Liver (tissue), 3 donors: ENCODE results near the gene ODAD3.

Source experiments
- ATF3 ChIP-seq: IDR thresholded peaks from 2 replicates; pipeline ENCODE4 v1.6.1; 2016; ENCODE audit warnings: antibody characterized with exemption
- CTCF ChIP-seq: fragments of 150-350 bp; IDR thresholded peaks from 2 replicates; pipeline ENCODE4 v1.5.1; 2017; ENCODE audit warnings: improper control_type of control experiment, low read depth, low read length; ENCODE audit not compliant: missing input control
- EGR1 ChIP-seq, 2 donors: IDR thresholded peaks; 2 replicates each; pipeline ENCODE4 v1.6.1; 2016 to 2018; ENCODE audit warnings: antibody characterized with exemption in 2 of 2, low read depth in 2 of 2
- FOXA1 ChIP-seq: IDR thresholded peaks from 2 replicates; pipeline ENCODE4 v1.6.1; 2016; ENCODE audit warnings: antibody characterized with exemption
- JUND ChIP-seq, 2 donors: IDR thresholded peaks; 2 replicates each; pipeline ENCODE4 v1.6.1; 2016; ENCODE audit warnings: antibody characterized with exemption in 2 of 2
- MAX ChIP-seq: IDR thresholded peaks from 2 replicates; pipeline ENCODE4 v1.6.1; 2016; ENCODE audit warnings: antibody characterized with exemption
- NR2F2 ChIP-seq: IDR thresholded peaks from 2 replicates; pipeline ENCODE4 v1.6.1; 2016; ENCODE audit warnings: antibody characterized with exemption
- RAD21 ChIP-seq, 2 donors: IDR thresholded peaks; 2 replicates each; pipeline ENCODE4 v1.6.1; 2016; ENCODE audit warnings: antibody characterized with exemption in 2 of 2, mild to moderate bottlenecking in 2 of 2
- SP1 ChIP-seq: IDR thresholded peaks from 2 replicates; pipeline ENCODE4 v1.6.1; 2018; ENCODE audit warnings: antibody characterized with exemption, mild to moderate bottlenecking
- TAF1 ChIP-seq: conservative IDR thresholded peaks from 2 replicates; pipeline ENCODE4 v1.6.1; 2016; ENCODE audit warnings: antibody characterized with exemption, mild to moderate bottlenecking
- YY1 ChIP-seq: IDR thresholded peaks from 2 replicates; pipeline ENCODE4 v1.6.1; 2016; ENCODE audit warnings: antibody characterized with exemption, mild to moderate bottlenecking
- ZBTB33 ChIP-seq: IDR thresholded peaks from 2 replicates; pipeline ENCODE4 v1.6.1; 2016; ENCODE audit warnings: antibody characterized with exemption
- donor health status: healthy.
- donor health status: healthy.

- TF ChIP-seq CTCF (no peak), TAF1 (no peak), SP1 (no peak), ZBTB33 (no peak), EGR1 (IDR thresholded peaks at IDR 0.05; ENCODE audit: low read depth in 2 of 2) (no peak), MAX (no peak), YY1 (no peak), JUND (IDR thresholded peaks at IDR 0.05) (no peak), ATF3 (no peak), RAD21 (IDR thresholded peaks at IDR 0.05) (no peak), NR2F2 (no peak), FOXA1 (no peak)
Observed at GRCh38 chr19:11445141-11445540, 10.2 kb upstream of the ODAD3 start.
